ENCODE data around the gene TMEM115.

TMEM115 gene

GRCh38 chr3:50330330-50330729, 29.0 kb downstream of the TMEM115 start:
- no peak for DNase-seq

DNA sequence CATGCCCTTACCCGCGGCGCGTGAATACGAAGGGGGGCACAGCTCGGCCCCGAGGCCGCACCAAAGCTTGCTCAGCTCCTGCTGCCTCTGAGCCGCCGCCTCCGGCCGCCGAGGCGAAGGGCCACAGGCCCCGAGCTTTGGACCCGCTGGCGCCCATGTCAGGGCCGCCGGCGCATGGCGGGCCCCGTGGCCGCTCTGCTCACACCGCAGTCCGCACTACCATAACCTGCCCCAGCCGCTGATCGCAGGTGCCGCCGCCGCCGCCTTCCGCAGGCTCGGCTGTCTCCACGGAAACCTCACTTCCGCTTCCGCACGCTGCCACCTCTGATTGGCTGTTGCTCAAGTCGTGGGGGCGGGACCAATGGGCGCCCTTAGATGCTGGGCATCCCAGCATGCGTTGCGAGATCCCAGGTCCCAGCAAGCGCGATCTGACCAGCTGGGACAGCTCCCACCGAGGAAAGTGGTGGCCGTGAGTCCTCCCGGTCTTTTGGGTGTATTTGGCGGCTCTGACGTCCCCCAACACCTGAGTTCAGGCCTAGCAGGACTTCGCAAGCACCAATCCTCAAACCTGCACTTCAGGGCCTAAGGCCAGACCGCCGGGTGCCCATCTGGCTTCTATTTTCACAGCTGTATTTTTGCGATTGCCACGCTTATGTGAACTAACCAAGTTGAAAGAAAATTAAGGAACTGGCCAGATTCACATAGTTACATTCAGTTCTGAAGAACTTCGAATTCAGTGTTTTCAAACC, 31.2 kb downstream of the TMEM115 start, which contains the start of gene TUSC2:
Gene TUSC2, minus strand, starts transcription at position 281 of the 749 bp plus-strand sequence. Its CDS starts 124 bp downstream, at position 157.
- DNase-seq, result peak; percentile 88

DNA sequence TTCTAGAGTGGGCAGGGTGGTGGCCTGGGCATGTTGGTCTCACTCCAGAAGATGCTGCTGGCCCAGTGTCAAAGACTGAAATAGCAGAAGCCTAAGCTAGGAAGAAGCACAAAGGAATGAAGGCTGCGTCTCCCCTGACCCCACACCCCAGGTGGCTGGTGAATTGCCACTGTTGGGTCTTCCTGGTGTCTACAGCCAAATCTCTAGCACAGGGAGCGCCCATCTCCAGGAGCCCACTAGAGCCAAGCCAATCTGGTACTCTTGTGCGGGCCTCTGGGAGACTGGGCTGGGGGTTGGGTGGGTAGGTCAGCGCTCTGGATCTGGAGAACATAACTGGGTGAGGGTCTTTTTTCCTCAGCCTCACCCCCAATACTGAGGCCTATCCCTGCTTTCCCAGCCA, 32.2 kb downstream of the TMEM115 start:
- DNase-seq, result no peak

GRCh38 chr3:50326182-50326541, 33.2 kb downstream of the TMEM115 start:
- DNase-seq, result no peak

DNA sequence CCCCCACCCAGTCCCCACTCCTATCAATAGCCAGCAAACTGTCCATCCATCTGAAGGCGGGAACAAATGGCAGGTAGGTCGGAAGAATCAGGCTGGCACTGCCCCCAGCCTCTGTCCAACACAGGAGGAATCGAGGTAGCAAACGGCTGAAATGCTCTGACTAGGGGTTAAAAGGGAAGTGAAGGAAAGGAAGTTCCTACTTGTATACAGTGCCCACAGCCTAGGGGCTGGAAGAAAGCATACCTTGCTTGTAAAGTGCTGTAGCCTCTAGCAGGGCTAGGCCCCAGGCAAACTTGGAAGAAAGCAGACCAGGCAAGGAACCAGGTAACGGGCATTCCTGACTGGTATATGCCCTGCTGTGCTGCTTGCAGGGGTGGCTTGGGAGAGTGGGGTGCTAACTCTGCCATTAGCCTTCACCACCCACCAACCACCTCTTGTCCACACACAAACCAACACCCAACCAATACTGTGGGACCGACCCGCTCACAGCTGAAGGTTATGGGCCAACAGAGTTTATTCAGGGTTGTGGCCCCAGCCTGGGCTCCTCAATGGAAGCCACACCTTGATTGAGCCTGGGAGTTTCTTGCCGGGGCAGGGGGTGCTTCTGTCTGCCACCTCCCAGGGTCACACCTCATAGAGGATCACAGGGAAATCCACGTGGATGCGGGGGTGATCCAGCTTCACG, 33.7 kb downstream of the TMEM115 start:
- no peak for DNase-seq

DNA sequence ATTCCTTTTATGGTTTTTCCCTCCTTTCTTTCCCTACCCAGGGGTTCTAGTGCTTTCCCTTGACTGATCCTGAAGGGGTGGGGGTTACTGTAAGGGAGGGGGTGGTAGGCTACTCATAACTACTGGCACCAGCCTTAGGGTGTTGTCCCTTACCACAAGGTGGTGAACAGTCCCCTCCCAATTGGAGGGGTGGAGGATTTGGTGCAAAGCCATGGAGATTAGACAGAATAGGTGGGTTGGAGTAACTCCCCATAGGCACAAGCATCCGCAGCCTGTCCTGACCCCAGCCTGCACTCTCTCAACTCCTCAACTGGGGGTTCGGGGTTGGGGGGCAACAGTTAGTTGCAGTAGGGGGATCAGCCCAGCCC, 34.2 kb downstream of the TMEM115 start:
- no peak for DNase-seq

DNA sequence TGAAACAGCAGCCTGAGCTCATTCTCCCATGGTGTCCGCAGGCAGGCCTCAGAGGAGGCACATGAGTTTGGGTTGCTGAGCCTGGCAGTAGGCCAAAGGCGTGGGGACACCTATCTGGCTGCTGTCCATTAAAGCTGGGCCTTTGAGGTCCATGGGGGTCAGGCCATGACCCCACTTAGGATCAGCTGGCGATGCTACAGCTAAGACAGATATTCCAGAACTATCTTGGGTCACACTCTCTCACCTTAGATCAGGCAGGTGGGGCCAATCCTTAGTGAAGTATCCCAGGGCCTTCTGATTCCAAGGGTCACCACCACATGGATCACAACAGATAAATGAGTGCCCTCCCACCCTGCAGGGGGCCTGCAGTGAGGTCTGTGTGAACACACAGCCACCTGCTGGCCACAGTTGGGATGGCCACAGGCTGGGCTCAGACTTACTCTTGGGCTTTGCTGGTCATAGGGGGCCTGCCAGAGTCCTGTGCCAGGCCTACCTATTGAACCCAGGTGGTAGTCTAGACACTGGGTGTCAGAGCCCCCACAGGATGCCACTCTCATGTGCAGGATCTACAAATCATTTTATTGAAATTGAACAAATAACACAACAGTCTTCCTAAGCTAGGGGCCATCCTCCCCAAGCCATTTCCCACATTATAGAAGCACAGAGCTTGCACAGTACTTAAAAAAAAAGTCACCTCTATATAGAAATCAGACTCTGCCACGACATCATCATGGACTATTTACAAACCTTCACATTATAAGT, 34.8 kb downstream of the TMEM115 start:
- no peak for DNase-seq

DNA sequence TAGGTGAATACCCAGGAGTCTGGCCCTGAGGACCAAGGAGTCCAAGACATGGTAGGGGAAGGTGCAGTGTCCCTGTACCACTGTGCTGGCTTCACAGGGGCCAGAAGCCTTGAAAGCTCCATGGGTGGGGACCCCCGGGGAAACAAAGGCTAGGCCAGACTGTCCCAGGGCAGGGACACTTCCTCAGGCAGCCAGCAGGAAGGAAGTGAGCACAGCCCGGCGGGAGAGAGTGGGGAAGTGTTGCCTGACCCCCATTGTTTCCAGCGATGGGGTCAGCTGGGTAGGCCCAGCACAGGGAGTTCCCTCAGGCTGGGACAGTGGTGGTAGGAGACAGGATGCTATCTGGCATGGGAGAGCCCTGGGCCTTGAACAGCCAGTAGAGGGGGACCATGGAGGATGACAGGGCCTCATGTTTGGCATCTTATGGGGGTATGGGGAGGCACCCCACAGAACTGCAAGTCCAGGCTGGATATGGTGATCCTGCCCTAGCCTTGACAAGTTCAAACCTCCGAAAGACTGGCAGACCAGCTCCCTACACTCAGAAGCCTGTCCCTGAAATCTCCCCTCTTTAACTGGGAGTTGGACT, 35.6 kb downstream of the TMEM115 start:
- no peak for DNase-seq

GRCh38 chr3:50323092-50323600, 36.2 kb downstream of the TMEM115 start:
- DNase-seq, result no peak

GRCh38 chr3:50322386-50323091, 36.8 kb downstream of the TMEM115 start, which contains the start of gene HYAL2:
Gene HYAL2, minus strand, starts transcription at chr3:50322745. Its CDS starts 2,256 bp downstream, at chr3:50320489.
- DNase-seq, result no peak

DNA sequence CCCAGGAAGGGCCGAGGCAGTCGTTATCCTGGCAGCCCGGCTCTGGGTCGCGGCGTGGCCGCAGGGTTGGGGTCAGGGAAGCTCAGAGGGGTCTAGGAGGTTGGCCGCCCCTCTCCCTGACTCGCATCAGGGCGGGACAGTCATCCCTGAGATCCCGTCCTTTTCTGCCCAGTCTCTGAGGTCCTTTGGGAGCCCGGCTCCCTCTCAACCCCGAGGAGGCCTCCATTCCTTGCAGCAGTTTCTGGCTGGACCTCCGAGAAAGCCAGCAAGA, 37.3 kb downstream of the TMEM115 start:
- DNase-seq, result no peak

DNA sequence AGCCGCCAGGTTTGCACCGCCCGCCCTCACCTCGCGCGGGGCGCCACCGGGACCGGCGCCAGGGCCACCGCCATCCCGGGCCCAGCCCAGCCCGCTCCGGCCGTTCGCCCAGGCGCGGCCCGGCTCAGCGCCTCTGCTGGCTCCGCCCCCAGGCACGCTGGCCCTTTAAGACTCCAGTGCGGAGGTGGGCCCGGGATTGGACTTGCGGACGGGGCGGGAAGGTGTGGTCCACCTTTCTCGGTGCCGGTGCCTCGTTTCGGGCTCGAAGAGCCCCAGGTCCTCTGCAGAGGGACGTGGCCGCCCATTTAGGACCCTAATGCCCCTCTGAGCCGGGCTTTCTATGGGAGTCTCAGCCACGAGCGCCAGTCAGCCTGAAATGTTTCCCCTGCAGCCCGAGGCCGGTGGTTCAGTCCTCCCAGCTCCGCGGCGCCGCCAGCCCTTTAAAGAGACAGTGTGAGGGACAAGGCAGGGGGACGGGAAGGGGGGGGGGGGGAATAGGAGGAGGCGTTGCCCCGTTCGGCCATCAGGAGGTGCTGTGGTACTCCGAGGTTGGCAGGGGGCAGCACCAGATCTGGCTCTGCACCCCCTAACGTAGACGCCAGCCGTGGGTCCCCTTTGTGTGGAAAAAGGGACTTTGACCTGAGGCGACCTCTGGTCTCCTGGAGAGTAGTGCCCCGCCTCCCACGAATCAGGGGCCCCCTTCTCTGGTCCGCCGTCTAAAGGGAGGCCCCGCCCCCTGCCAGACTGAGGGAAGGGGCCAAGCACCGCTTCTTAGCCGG, 37.8 kb downstream of the TMEM115 start:
- DNase-seq, result peak; percentile 55

- DNase-seq, result peak; percentile 55
Observed at GRCh38 chr3:50320853-50321335, 38.4 kb downstream of the TMEM115 start.

GRCh38 chr3:50319894-50320625, 39.3 kb downstream of the TMEM115 start:
- DNase-seq, result no peak

- no peak for DNase-seq
Observed at GRCh38 chr3:50319181-50319893, 40.0 kb downstream of the TMEM115 start.

DNA sequence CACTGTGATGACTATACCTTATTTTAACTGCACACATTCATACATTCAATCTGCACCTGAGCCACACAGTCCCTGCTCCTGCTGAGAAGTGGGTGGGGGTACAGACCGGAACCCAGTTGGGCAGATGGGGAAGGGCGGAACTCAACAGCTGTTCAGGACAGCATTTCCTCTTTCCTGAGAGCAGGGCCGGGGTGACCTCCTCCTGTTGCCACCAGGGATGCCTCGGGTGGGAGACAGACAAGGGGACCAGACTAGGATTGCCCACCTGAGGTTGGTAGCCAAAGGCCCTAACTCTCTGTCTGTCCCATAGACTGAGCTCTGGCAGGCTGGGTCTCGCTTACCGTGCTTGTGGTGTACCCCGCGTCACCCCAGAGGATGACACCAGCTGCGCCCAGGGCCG, 40.7 kb downstream of the TMEM115 start:
- no peak for DNase-seq

GRCh38 chr3:50318163-50318562, 41.2 kb downstream of the TMEM115 start:
- DNase-seq, result no peak

GRCh38 chr3:50317300-50317699, 42.0 kb downstream of the TMEM115 start:
- no peak for DNase-seq

- DNase-seq, result no peak
Observed at GRCh38 chr3:50316657-50317242, 42.6 kb downstream of the TMEM115 start.

DNA sequence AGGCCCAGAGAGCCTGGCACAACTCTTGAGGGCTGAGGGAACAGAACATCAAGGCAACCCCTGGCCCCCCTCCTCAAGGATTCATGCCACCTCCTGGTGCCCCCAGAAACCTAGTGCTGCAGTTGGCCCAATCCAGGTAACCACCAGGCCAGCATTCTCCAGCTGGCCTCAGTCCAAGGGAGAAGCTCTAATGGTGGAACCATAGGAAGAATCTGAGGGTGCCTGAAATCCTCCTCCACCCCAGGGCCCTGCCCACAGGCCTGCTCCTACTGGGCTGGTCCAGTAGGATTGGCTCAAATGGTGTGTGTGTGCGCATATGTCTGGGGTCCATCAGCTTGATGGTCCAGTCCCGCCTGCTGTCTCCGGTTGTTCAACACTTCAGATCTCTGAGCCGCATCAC, 44.5 kb downstream of the TMEM115 start:
- no peak for DNase-seq

All from NCI-H774 (cell line).